ENCODE data around the gene ATG16L2.

ATG16L2 gene

GRCh38 chr11:72793425-72794367 lies 20.5 kb upstream of the ATG16L2 start, which contains the start of gene STARD10:
STARD10 (minus strand) TSS chr11:72794047; CDS start chr11:72781181, 12,866 bp downstream.
- H3K27me3 ChIP-seq (ENCODE audit: insufficient read depth, low read length) = no peaks in the 10 kb centered on the region
- peak; percentile 99 for TF ChIP-seq CTCF (IDR thresholded peaks at IDR 0.05; ENCODE audit: low read length)
- no peak for TF ChIP-seq EZH2 (IDR thresholded peaks at IDR 0.05; ENCODE audit: borderline replicate concordance, low read length)
- no peaks in the 10 kb centered on the region for H3K9me2 ChIP-seq (ENCODE audit: low read depth, low read length)
- peak within 1 kb of the TSS; percentile 68 for H3K4me3 ChIP-seq (ENCODE audit: low read depth, low read length, poor library complexity, severe bottlenecking)
- H3K4me1 ChIP-seq (ENCODE audit: insufficient read depth, low read length, severe bottlenecking) = peaks cover 38% of the 10 kb centered on the region
- H4K20me1 ChIP-seq (ENCODE audit: insufficient read depth, low read length) = no peaks in the 10 kb centered on the region
- peak within 1 kb of the TSS; percentile 65 for H3K4me2 ChIP-seq (ENCODE audit: low read length)
- H3K36me3 ChIP-seq (ENCODE audit: insufficient read depth, low read length) = no peaks in the 10 kb centered on the region
- peak within 1 kb of the TSS; percentile 71 for H3K9ac ChIP-seq (ENCODE audit: low read length)
- no peak within 1 kb of the TSS for H2AFZ ChIP-seq (ENCODE audit: low read length)
- H3F3A ChIP-seq (ENCODE audit: insufficient read depth, low read length) = no peaks in the 10 kb centered on the region
- H3K27ac ChIP-seq (ENCODE audit: low read depth, low read length, poor library complexity, severe bottlenecking) = peak within 1 kb of the TSS; percentile 87
- H3K79me2 ChIP-seq (ENCODE audit: insufficient read depth, low read length) = no peaks in the 10 kb centered on the region
- H3K9me3 ChIP-seq (ENCODE audit: low read length) = no peaks in the 10 kb centered on the region

- H4K20me1 ChIP-seq (ENCODE audit: insufficient read depth, low read length) = no peaks in the 10 kb centered on the region
- no peak overlapping the region for H3K4me2 ChIP-seq (ENCODE audit: low read length)
- H3F3A ChIP-seq (ENCODE audit: insufficient read depth, low read length) = no peaks in the 10 kb centered on the region
- H3K4me3 ChIP-seq (ENCODE audit: low read depth, low read length, poor library complexity, severe bottlenecking) = no peak overlapping the region
- no peak overlapping the region for H3K9ac ChIP-seq (ENCODE audit: low read length)
- H3K27ac ChIP-seq (ENCODE audit: low read depth, low read length, poor library complexity, severe bottlenecking) = no peak overlapping the region
- no peaks in the 10 kb centered on the region for H3K36me3 ChIP-seq (ENCODE audit: insufficient read depth, low read length)
- H3K4me1 ChIP-seq (ENCODE audit: insufficient read depth, low read length, severe bottlenecking) = peaks cover 31% of the 10 kb centered on the region
- no peaks in the 10 kb centered on the region for H3K27me3 ChIP-seq (ENCODE audit: insufficient read depth, low read length)
- H3K9me3 ChIP-seq (ENCODE audit: low read length) = no peaks in the 10 kb centered on the region
- TF ChIP-seq EZH2 (IDR thresholded peaks at IDR 0.05; ENCODE audit: borderline replicate concordance, low read length) = no peak
- no peak for TF ChIP-seq CTCF (IDR thresholded peaks at IDR 0.05; ENCODE audit: low read length)
- no peaks in the 10 kb centered on the region for H3K79me2 ChIP-seq (ENCODE audit: insufficient read depth, low read length)
- no peak overlapping the region for H2AFZ ChIP-seq (ENCODE audit: low read length)
- no peaks in the 10 kb centered on the region for H3K9me2 ChIP-seq (ENCODE audit: low read depth, low read length)
These were observed 15.8 kb upstream of the ATG16L2 start for GRCh38 chr11:72798361-72798760.

- Histone ChIP-seq H3K4me3 (ENCODE audit: low read depth, low read length, poor library complexity, severe bottlenecking) (no peak overlapping the region), H3K9me3 (ENCODE audit: low read length) (no peaks in the 10 kb centered on the region), H4K20me1 (ENCODE audit: insufficient read depth, low read length) (no peaks in the 10 kb centered on the region), H3K27me3 (ENCODE audit: insufficient read depth, low read length) (no peaks in the 10 kb centered on the region), H3K36me3 (ENCODE audit: insufficient read depth, low read length) (no peaks in the 10 kb centered on the region), H3K4me1 (ENCODE audit: insufficient read depth, low read length, severe bottlenecking) (peaks cover 25% of the 10 kb centered on the region), H3K9me2 (ENCODE audit: low read depth, low read length) (no peaks in the 10 kb centered on the region), H3K9ac (ENCODE audit: low read length) (no peak overlapping the region), H3K27ac (ENCODE audit: low read depth, low read length, poor library complexity, severe bottlenecking) (no peak overlapping the region), H3K79me2 (ENCODE audit: insufficient read depth, low read length) (no peaks in the 10 kb centered on the region), H3F3A (ENCODE audit: insufficient read depth, low read length) (no peaks in the 10 kb centered on the region), H2AFZ (ENCODE audit: low read length) (no peak overlapping the region), H3K4me2 (ENCODE audit: low read length) (no peak overlapping the region)
- TF ChIP-seq CTCF (IDR thresholded peaks at IDR 0.05; ENCODE audit: low read length) (no peak), EZH2 (IDR thresholded peaks at IDR 0.05; ENCODE audit: borderline replicate concordance, low read length) (no peak)
These were observed 14.8 kb upstream of the ATG16L2 start for GRCh38 chr11:72799441-72799840.

Measured in OCI-LY1 (cell line).